ENCODE results near the gene HPSE2.

- TF ChIP-seq CREB5 (CRISPR knock-in tag; IDR thresholded peaks at IDR 0.05; ENCODE audit: low read depth), result no peak
- TF ChIP-seq RARB (CRISPR knock-in tag; IDR thresholded peaks at IDR 0.05), result no peak
- TF ChIP-seq ZNF565 (CRISPR knock-in tag; conservative IDR thresholded peaks at IDR 0.05; ENCODE audit: low read depth), result no peak
- no peak for TF ChIP-seq ZFP3 (CRISPR knock-in tag; IDR thresholded peaks at IDR 0.05)
- no peak for TF ChIP-seq ZFP30 (CRISPR knock-in tag; IDR thresholded peaks at IDR 0.05)
- no peak for TF ChIP-seq TOX (CRISPR knock-in tag; IDR thresholded peaks at IDR 0.05; ENCODE audit: borderline replicate concordance)
- no peak for TF ChIP-seq PATZ1 (CRISPR knock-in tag; IDR thresholded peaks at IDR 0.05; ENCODE audit: borderline replicate concordance)
- TF ChIP-seq TCF4 (CRISPR knock-in tag; IDR thresholded peaks at IDR 0.05; ENCODE audit: borderline replicate concordance), result no peak
- no peak for TF ChIP-seq GLIS3 (CRISPR knock-in tag; IDR thresholded peaks at IDR 0.05)
- TF ChIP-seq ESRRG (CRISPR knock-in tag; IDR thresholded peaks at IDR 0.05), result no peak
- no peak for TF ChIP-seq TSHZ2 (CRISPR knock-in tag; IDR thresholded peaks at IDR 0.05)
- no peak for TF ChIP-seq CSRNP3 (CRISPR knock-in tag; IDR thresholded peaks at IDR 0.05)
- no peak for TF ChIP-seq OSR1 (CRISPR knock-in tag; IDR thresholded peaks at IDR 0.05)
Observed at GRCh38 chr10:99013885-99014284, 221.8 kb downstream of the HPSE2 start.
